Neuronal stem cell (in vitro differentiated cells): ENCODE data around the gene WASL.

Experiments
- DNase-seq: peaks from one replicate; pipeline ENCODE4 v3.0.0-alpha.2; 2013; ENCODE audit warnings: low spot score
- H2AFZ ChIP-seq: one replicate; pipeline ENCODE4 v1.6.1; 2013; ENCODE audit warnings: mild to moderate bottlenecking, low read length, inconsistent platforms
- H2AK5ac ChIP-seq: 2 replicates; pipeline ENCODE4 v1.6.1; 2013; ENCODE audit warnings: low read depth, mild to moderate bottlenecking, inconsistent platforms, low read length, moderate library complexity, mixed read lengths
- H2BK120ac ChIP-seq: 2 replicates; pipeline ENCODE4 v1.6.1; 2013; ENCODE audit warnings: low read depth, mild to moderate bottlenecking, inconsistent platforms, low read length, moderate library complexity, mixed read lengths
- H2BK12ac ChIP-seq: one replicate; pipeline ENCODE4 v1.6.1; 2013; ENCODE audit warnings: low read length, inconsistent platforms
- H2BK15ac ChIP-seq: 2 replicates; pipeline ENCODE4 v1.6.1; 2013; ENCODE audit warnings: mild to moderate bottlenecking, low read length, inconsistent platforms, mixed read lengths
- H2BK5ac ChIP-seq: one replicate; pipeline ENCODE4 v1.6.1; 2013; ENCODE audit warnings: inconsistent platforms, mild to moderate bottlenecking, low read length, moderate library complexity
- H3K14ac ChIP-seq: one replicate; pipeline ENCODE4 v1.6.1; 2013; ENCODE audit warnings: low read length, inconsistent platforms
- H3K18ac ChIP-seq: 2 replicates; pipeline ENCODE4 v1.6.1; 2013; ENCODE audit warnings: low read length, inconsistent platforms
- H3K23ac ChIP-seq: 2 replicates; pipeline ENCODE4 v1.6.1; 2013; ENCODE audit warnings: low read depth, mild to moderate bottlenecking, mixed read lengths, low read length, inconsistent platforms; ENCODE audit not compliant: poor library complexity
- H3K27ac ChIP-seq: replicated peaks from 3 replicates; pipeline ENCODE4 v1.5.1; 2013; ENCODE audit warnings: low read length, inconsistent platforms
- H3K27me3 ChIP-seq, 3 experiments: 2 replicates each; pipeline ENCODE4 v1.6.1; 2013; ENCODE audit warnings: low read length in 3 of 3, mild to moderate bottlenecking in 2 of 3, inconsistent platforms in 1 of 3, low read depth in 1 of 3, mixed read lengths in 1 of 3, moderate library complexity in 1 of 3; ENCODE audit not compliant: control insufficient read depth in 3 of 3, insufficient read depth in 3 of 3
- H3K36me3 ChIP-seq, 2 donors: replicated peaks in 1 of 2; 2 replicates each; pipeline ENCODE4 v1.6.1; 2013; ENCODE audit warnings: low read length in 2 of 2; ENCODE audit not compliant: control insufficient read depth in 2 of 2, insufficient read depth in 2 of 2
- H3K4ac ChIP-seq: 2 replicates; pipeline ENCODE4 v1.6.1; 2013; ENCODE audit warnings: inconsistent platforms, mild to moderate bottlenecking, low read length, moderate library complexity
- H3K4me1 ChIP-seq, 2 donors: 1 replicate in 1 of 2; 2 replicates in 1 of 2; pipeline ENCODE4 v1.6.1; 2013; ENCODE audit warnings: low read length in 2 of 2, low read depth in 1 of 2; ENCODE audit not compliant: control insufficient read depth in 2 of 2, insufficient read depth in 1 of 2
- H3K4me2 ChIP-seq: one replicate; pipeline ENCODE4 v1.6.1; 2013; ENCODE audit warnings: mild to moderate bottlenecking, low read length, inconsistent platforms; ENCODE audit not compliant: insufficient read depth, poor library complexity, severe bottlenecking
- H3K4me3 ChIP-seq, 2 donors: 2 replicates each; pipeline ENCODE4 v1.5.1; 2013; ENCODE audit warnings: low read length in 2 of 2, mild to moderate bottlenecking in 2 of 2, inconsistent platforms in 1 of 2, moderate library complexity in 1 of 2
- H3K79me1 ChIP-seq: one replicate; pipeline ENCODE4 v1.6.1; 2013; ENCODE audit warnings: low read depth, mild to moderate bottlenecking, inconsistent platforms, low read length, moderate library complexity
- H3K9ac ChIP-seq: one replicate; pipeline ENCODE4 v1.6.1; 2013; ENCODE audit warnings: mild to moderate bottlenecking, low read depth, low read length, inconsistent platforms; ENCODE audit not compliant: poor library complexity
- H3K9me3 ChIP-seq, 2 donors: replicated peaks in 1 of 2; 2 replicates each; pipeline versions ENCODE3 to v1.6.1; 2013; ENCODE audit warnings: low read length in 2 of 2, mild to moderate bottlenecking in 2 of 2, inconsistent platforms in 1 of 2, low read depth in 1 of 2, mixed read lengths in 1 of 2, moderate library complexity in 1 of 2; ENCODE audit not compliant: control insufficient read depth in 2 of 2, insufficient read depth in 1 of 2
- H4K8ac ChIP-seq: one replicate; pipeline ENCODE4 v1.6.1; 2013; ENCODE audit warnings: low read depth, mild to moderate bottlenecking, inconsistent platforms, low read length, moderate library complexity
- H4K91ac ChIP-seq: one replicate; pipeline ENCODE4 v1.6.1; 2013; ENCODE audit warnings: low read length, low read depth, mild to moderate bottlenecking, inconsistent platforms; ENCODE audit not compliant: poor library complexity
- WGBS, 2 donors: extraction: QIAGEN DNeasy Blood & Tissue Kit; methylation state at CpG; one replicate each; pipeline ENCODE4 v1.1.7; 2013; ENCODE audit warnings: missing lambda C conversion rate in 2 of 2, mixed read lengths in 1 of 2; ENCODE audit not compliant: insufficient read length in 2 of 2, insufficient replicate concordance in 1 of 2; ENCODE audit errors: extremely low coverage in 2 of 2; 5-methylcytosine and 5-hydroxymethylcytosine counted together

Gene WASL

GRCh38 chr7:123679614-123680013, 69.2 kb downstream of the WASL start:
- no CpG with 5 or more reads among the region's 3 CpGs for WGBS, 2 donors
- Histone ChIP-seq H3K9me3 (peaks cover 0 to 2% of the 10 kb centered on the region in 2 donors), H3K23ac (no peak overlapping the region), H2BK12ac (no peak overlapping the region), H3K4ac (no peak overlapping the region), H3K14ac (no peak overlapping the region), H4K8ac (no peak overlapping the region), H3K18ac (no peak overlapping the region), H3K4me2 (no peak overlapping the region), H3K4me1 (no peaks in the 10 kb centered on the region), H2AFZ (no peak overlapping the region), H3K79me1 (no peaks in the 10 kb centered on the region), H2BK15ac (no peak overlapping the region), H3K4me3 (no peak overlapping the region), H3K27ac (no peak overlapping the region), H2BK120ac (no peak overlapping the region), H4K91ac (no peak overlapping the region), H3K36me3 (peaks cover 4 to 53% of the 10 kb centered on the region in 2 donors), H3K9ac (no peak overlapping the region), H2AK5ac (no peak overlapping the region), H3K27me3 (no peaks in the 10 kb centered on the region), H2BK5ac (no peak overlapping the region)
- DNase-seq = no peak

- no peak overlapping the region for H3K4me3 ChIP-seq
- H3K18ac ChIP-seq = no peak overlapping the region
- no peak overlapping the region for H4K8ac ChIP-seq
- H3K4me2 ChIP-seq = no peak overlapping the region
- no peak overlapping the region for H3K4ac ChIP-seq
- H4K91ac ChIP-seq = no peak overlapping the region
- H3K27me3 ChIP-seq = no peaks in the 10 kb centered on the region
- no peak overlapping the region for H3K23ac ChIP-seq
- H2BK120ac ChIP-seq = no peak overlapping the region
- no peak overlapping the region for H2BK5ac ChIP-seq
- no peak overlapping the region for H2AK5ac ChIP-seq
- H2BK15ac ChIP-seq = no peak overlapping the region
- no peak overlapping the region for H2BK12ac ChIP-seq
- H3K9ac ChIP-seq = no peak overlapping the region
- no peak overlapping the region for H3K14ac ChIP-seq
- peaks cover 4 to 29% of the 10 kb centered on the region in 2 donors for H3K36me3 ChIP-seq
- no peak for DNase-seq
- H3K9me3 ChIP-seq = peaks cover 0 to 2% of the 10 kb centered on the region in 2 donors
- H2AFZ ChIP-seq = no peak overlapping the region
- no peak overlapping the region for H3K27ac ChIP-seq
- no CpG with 5 or more reads among the region's 2 CpGs for WGBS, 2 donors
- peaks cover 0 to 4% of the 10 kb centered on the region in 2 donors for H3K4me1 ChIP-seq
- no peaks in the 10 kb centered on the region for H3K79me1 ChIP-seq
Observed at GRCh38 chr7:123677061-123677715, 71.6 kb downstream of the WASL start.

- Histone ChIP-seq H3K9me3 (peaks cover 0 to 2% of the 10 kb centered on the region in 2 donors), H3K4ac (no peak overlapping the region), H2AK5ac (no peak overlapping the region), H3K27me3 (no peaks in the 10 kb centered on the region), H3K4me3 (no peak overlapping the region), H2BK15ac (no peak overlapping the region), H3K18ac (no peak overlapping the region), H3K27ac (no peak overlapping the region), H3K14ac (no peak overlapping the region), H3K23ac (no peak overlapping the region), H3K79me1 (no peaks in the 10 kb centered on the region), H2BK120ac (no peak overlapping the region), H2BK5ac (no peak overlapping the region), H3K9ac (no peak overlapping the region), H4K91ac (no peak overlapping the region), H2AFZ (no peak overlapping the region), H4K8ac (no peak overlapping the region), H3K36me3 (peaks cover 2 to 9% of the 10 kb centered on the region in 2 donors), H2BK12ac (no peak overlapping the region), H3K4me2 (no peak overlapping the region), H3K4me1 (peaks cover 0 to 4% of the 10 kb centered on the region in 2 donors)
- DNase-seq = no peak
Observed at GRCh38 chr7:123675181-123675473, 73.7 kb downstream of the WASL start.

- Histone ChIP-seq H3K27me3 (no peaks in the 10 kb centered on the region), H3K79me1 (no peaks in the 10 kb centered on the region), H3K9ac (no peak overlapping the region), H2AFZ (no peak overlapping the region), H4K8ac (no peak overlapping the region), H3K4me1 (peaks cover 0 to 4% of the 10 kb centered on the region in 2 donors), H2BK5ac (no peak overlapping the region), H3K23ac (no peak overlapping the region), H3K18ac (no peak overlapping the region), H3K9me3 (peaks cover 0 to under 1% of the 10 kb centered on the region in 2 donors), H4K91ac (no peak overlapping the region), H2BK15ac (no peak overlapping the region), H3K4me3 (no peak overlapping the region), H3K27ac (no peak overlapping the region), H3K4me2 (no peak overlapping the region), H2BK12ac (no peak overlapping the region), H2AK5ac (no peak overlapping the region), H2BK120ac (no peak overlapping the region), H3K4ac (no peak overlapping the region), H3K36me3 (peaks cover 0 to 3% of the 10 kb centered on the region in 2 donors), H3K14ac (no peak overlapping the region)
- no peak for DNase-seq
- WGBS, 2 donors = no CpG with 5 or more reads among the region's 2 CpGs
Observed at GRCh38 chr7:123674399-123675180, 74.2 kb downstream of the WASL start.
